ENCODE results near the gene ITGBL1. TPM values are rescaled to one million over a fixed set of nuclear protein-coding genes. Genes with fewer than 3 reads are reported as not detected.

ITGBL1 gene
- total RNA-seq, 3 donors from 2014 or later = 8.2 to 62.5 (median 18.6) TPM

GRCh38 chr13:101511766-101512165 is 59.3 kb downstream of the ITGBL1 start:
- no peaks in the 10 kb centered on the region for H3K9me3 ChIP-seq
- no peak for TF ChIP-seq POLR2A (IDR thresholded peaks at IDR 0.05)
- no peak for TF ChIP-seq CTCF (IDR thresholded peaks at IDR 0.05)
- TF ChIP-seq POLR2AphosphoS5 (IDR thresholded peaks at IDR 0.05) = no peak
- no peaks in the 10 kb centered on the region for H3K36me3 ChIP-seq
- H3K27me3 ChIP-seq = no peaks in the 10 kb centered on the region
- H3K27ac ChIP-seq = no peak overlapping the region
- no peak for DNase-seq (ENCODE audit: low spot score in 2 of 2)
- no peak overlapping the region for H3K4me3 ChIP-seq
- intact Hi-C loops (cut with DNase I; ENCODE audit: low total_unique reads) = no loop called here
- no peaks in the 10 kb centered on the region for H3K4me1 ChIP-seq

GRCh38 chr13:101512650-101513049 is 60.2 kb downstream of the ITGBL1 start:
- Histone ChIP-seq H3K9me3 (no peaks in the 10 kb centered on the region), H3K36me3 (no peaks in the 10 kb centered on the region), H3K4me3 (no peak overlapping the region), H3K27ac (no peak overlapping the region), H3K27me3 (no peaks in the 10 kb centered on the region), H3K4me1 (no peaks in the 10 kb centered on the region)
- TF ChIP-seq CTCF (IDR thresholded peaks at IDR 0.05) (no peak), POLR2AphosphoS5 (IDR thresholded peaks at IDR 0.05) (no peak), POLR2A (IDR thresholded peaks at IDR 0.05) (no peak)
- DNase-seq (ENCODE audit: low spot score in 2 of 2) = peak in 1 of 2 donors; percentile 25
- intact Hi-C loops (cut with DNase I; ENCODE audit: low total_unique reads) = no loop called here

- no peak for DNase-seq (ENCODE audit: low spot score in 2 of 2)
- Histone ChIP-seq H3K9me3 (no peaks in the 10 kb centered on the region), H3K27me3 (no peaks in the 10 kb centered on the region), H3K27ac (no peak overlapping the region), H3K4me3 (no peak overlapping the region), H3K4me1 (no peaks in the 10 kb centered on the region), H3K36me3 (no peaks in the 10 kb centered on the region)
- intact Hi-C loops (cut with DNase I; ENCODE audit: low total_unique reads) = no loop called here
- TF ChIP-seq CTCF (IDR thresholded peaks at IDR 0.05) = no peak
- TF ChIP-seq POLR2A (IDR thresholded peaks at IDR 0.05) = no peak
- no peak for TF ChIP-seq POLR2AphosphoS5 (IDR thresholded peaks at IDR 0.05)
Observed at GRCh38 chr13:101514100-101514499, 61.6 kb downstream of the ITGBL1 start.

- TF ChIP-seq CTCF (IDR thresholded peaks at IDR 0.05) (peak; percentile 30 to 55 (median 45)), POLR2AphosphoS5 (IDR thresholded peaks at IDR 0.05) (no peak), POLR2A (IDR thresholded peaks at IDR 0.05) (no peak)
- DNase-seq (ENCODE audit: low spot score in 2 of 2) = no peak
- intact Hi-C loops (cut with DNase I; ENCODE audit: low total_unique reads) = loop anchor here (5.0 kb wide), 1 partner anchor 1837 kb away; no protein-coding TSS in a partner anchor
- H3K27me3 ChIP-seq = no peaks in the 10 kb centered on the region
- no peak overlapping the region for H3K4me3 ChIP-seq
- no peaks in the 10 kb centered on the region for H3K4me1 ChIP-seq
- H3K36me3 ChIP-seq = no peaks in the 10 kb centered on the region
- no peak overlapping the region for H3K27ac ChIP-seq
- no peaks in the 10 kb centered on the region for H3K9me3 ChIP-seq
Observed at GRCh38 chr13:101514695-101515275, 62.3 kb downstream of the ITGBL1 start.

- H3K4me1 ChIP-seq = no peaks in the 10 kb centered on the region
- no peak overlapping the region for H3K4me3 ChIP-seq
- TF ChIP-seq POLR2A (IDR thresholded peaks at IDR 0.05) (no peak), CTCF (IDR thresholded peaks at IDR 0.05) (no peak), POLR2AphosphoS5 (IDR thresholded peaks at IDR 0.05) (no peak)
- intact Hi-C loops (cut with DNase I; ENCODE audit: low total_unique reads) = loop anchor here (5.0 kb wide), 1 partner anchor 1838 kb away; no protein-coding TSS in a partner anchor
- no peaks in the 10 kb centered on the region for H3K27me3 ChIP-seq
- no peaks in the 10 kb centered on the region for H3K36me3 ChIP-seq
- DNase-seq (ENCODE audit: low spot score in 2 of 2) = no peak
- H3K27ac ChIP-seq = no peak overlapping the region
- H3K9me3 ChIP-seq = no peaks in the 10 kb centered on the region
Observed at GRCh38 chr13:101515504-101515903, 63.0 kb downstream of the ITGBL1 start.
